Hematopoietic multipotent progenitor cell treated with erythropoietin and hydrocortisone succinate and interleukin-3 and kit ligand, for 6 days (in vitro differentiated cells): ENCODE data around the gene BLNK.
A peak's percentile ranks its signal among the peaks of the same experiment; 100 is the strongest.

Experiments used
- DNase-seq: peaks from one replicate; pipeline ENCODE4 v3.0.0-alpha.2; 2015

BLNK gene

GRCh38 chr10:96260014-96260413 lies 11.4 kb downstream of the BLNK start:
- no peak for DNase-seq

GRCh38 chr10:96259150-96259549 lies 12.2 kb downstream of the BLNK start:
- DNase-seq, result no peak

- DNase-seq, result no peak
These were observed 13.4 kb downstream of the BLNK start for GRCh38 chr10:96257944-96258343.

- no peak for DNase-seq
These were observed 15.6 kb downstream of the BLNK start for GRCh38 chr10:96255549-96256333.

GRCh38 chr10:96254976-96255375 lies 16.4 kb downstream of the BLNK start:
- DNase-seq, result no peak

GRCh38 chr10:96252730-96253129 lies 18.6 kb downstream of the BLNK start:
- DNase-seq, result no peak

GRCh38 chr10:96250349-96250748 lies 21.0 kb downstream of the BLNK start:
- no peak for DNase-seq

- no peak for DNase-seq
These were observed 22.1 kb downstream of the BLNK start for GRCh38 chr10:96249264-96249663.

GRCh38 chr10:96244354-96244753 lies 27.0 kb downstream of the BLNK start:
- DNase-seq, result no peak

GRCh38 chr10:96243296-96243695 lies 28.1 kb downstream of the BLNK start:
- DNase-seq, result no peak

- DNase-seq, result no peak
These were observed 28.5 kb downstream of the BLNK start for GRCh38 chr10:96242822-96243221.

- DNase-seq, result peak; percentile 51
These were observed 32.4 kb downstream of the BLNK start for GRCh38 chr10:96238646-96239623.

GRCh38 chr10:96236876-96237275 lies 34.5 kb downstream of the BLNK start:
- no peak for DNase-seq

- peak; percentile 10 for DNase-seq
These were observed 35.3 kb downstream of the BLNK start for GRCh38 chr10:96236090-96236478.

- DNase-seq, result no peak
These were observed 35.9 kb downstream of the BLNK start for GRCh38 chr10:96235326-96236089.

- DNase-seq, result no peak
These were observed 37.4 kb downstream of the BLNK start for GRCh38 chr10:96233959-96234358.

- no peak for DNase-seq
These were observed 40.8 kb downstream of the BLNK start for GRCh38 chr10:96230527-96230926.

- DNase-seq, result peak; percentile 78
These were observed 41.8 kb downstream of the BLNK start for GRCh38 chr10:96229568-96230030.

- no peak for DNase-seq
These were observed 42.9 kb downstream of the BLNK start for GRCh38 chr10:96228408-96228994.

- DNase-seq, result no peak
These were observed 44.2 kb downstream of the BLNK start for GRCh38 chr10:96227206-96227605.

GRCh38 chr10:96225119-96225518 lies 46.2 kb downstream of the BLNK start:
- DNase-seq, result no peak

GRCh38 chr10:96222908-96223307 lies 48.5 kb downstream of the BLNK start:
- no peak for DNase-seq

GRCh38 chr10:96222441-96222840 lies 48.9 kb downstream of the BLNK start:
- no peak for DNase-seq
